GM19397 (cell line): ENCODE results near the gene RTN1.
"Not testable (repeated sequence)": the region's sequence is repeated elsewhere in the genome, so short reads cannot be mapped to it uniquely, and the experiment has no call there.

Experiments
- ATAC-seq: cut with Tn5 transposase; IDR thresholded peaks from one replicate; pipeline ENCODE4 v1.9.1; 2021; ENCODE audit warnings: mild to moderate bottlenecking, moderate library complexity; ENCODE audit not compliant: unreplicated experiment

The RTN1 gene

GRCh38 chr14:59705866-59706265 lies 164.7 kb downstream of the RTN1 start:
- ATAC-seq: no peak

GRCh38 chr14:59705245-59705644 lies 165.3 kb downstream of the RTN1 start:
- ATAC-seq: no peak

- no peak for ATAC-seq
These were observed 166.4 kb downstream of the RTN1 start for GRCh38 chr14:59704054-59704645.

GRCh38 chr14:59699442-59699841 lies 171.1 kb downstream of the RTN1 start:
- ATAC-seq: no peak

GRCh38 chr14:59698793-59699192 lies 171.8 kb downstream of the RTN1 start:
- no peak for ATAC-seq

- ATAC-seq: no peak
These were observed 175.4 kb downstream of the RTN1 start for GRCh38 chr14:59695198-59695597.

GRCh38 chr14:59691266-59691665 lies 179.3 kb downstream of the RTN1 start:
- ATAC-seq: no peak

GRCh38 chr14:59690426-59690825 lies 180.2 kb downstream of the RTN1 start:
- no peak for ATAC-seq

- ATAC-seq: peak; percentile 97
These were observed 182.1 kb downstream of the RTN1 start for GRCh38 chr14:59688224-59689170.

GRCh38 chr14:59687663-59688062 lies 182.9 kb downstream of the RTN1 start:
- ATAC-seq: no peak

- ATAC-seq: no peak
These were observed 190.7 kb downstream of the RTN1 start for GRCh38 chr14:59679872-59680271.

- no peak for ATAC-seq
These were observed 192.2 kb downstream of the RTN1 start for GRCh38 chr14:59678352-59678751.

GRCh38 chr14:59677771-59678231 lies 192.8 kb downstream of the RTN1 start:
- ATAC-seq: no peak

- ATAC-seq: no peak
These were observed 195.2 kb downstream of the RTN1 start for GRCh38 chr14:59675394-59675793.

- ATAC-seq: no peak
These were observed 205.8 kb downstream of the RTN1 start for GRCh38 chr14:59664741-59665140.

GRCh38 chr14:59657769-59658168 lies 212.8 kb downstream of the RTN1 start:
- no peak for ATAC-seq

GRCh38 chr14:59656473-59656872 lies 214.1 kb downstream of the RTN1 start:
- no peak for ATAC-seq

GRCh38 chr14:59654131-59654530 lies 216.4 kb downstream of the RTN1 start:
- ATAC-seq: not testable (repeated sequence)

GRCh38 chr14:59646832-59647231 lies 223.7 kb downstream of the RTN1 start:
- not testable (repeated sequence) for ATAC-seq

- no peak for ATAC-seq
These were observed 231.7 kb downstream of the RTN1 start for GRCh38 chr14:59638885-59639284.

GRCh38 chr14:59634617-59635016 lies 236.0 kb downstream of the RTN1 start:
- ATAC-seq: no peak

- no peak for ATAC-seq
These were observed 237.1 kb downstream of the RTN1 start for GRCh38 chr14:59633486-59633885.
